HuH-7 (cell line): ENCODE results near the gene SPRY4.
"Not testable (repeated sequence)": the region's sequence is repeated elsewhere in the genome, so short reads cannot be mapped to it uniquely, and the experiment has no call there.

Experiments used
- DNase-seq: peaks from one replicate; pipeline ENCODE4 v3.0.0; 2011; ENCODE audit warnings: low spot score

Gene SPRY4

GRCh38 chr5:142324871-142325724, at the start of gene SPRY4:
Gene SPRY4, minus strand, starts transcription at chr5:142325021. Its CDS starts 9,913 bp downstream, at chr5:142315108.
- peak; percentile 86 for DNase-seq

- DNase-seq = no peak
These were observed 43.7 kb upstream of the SPRY4 start for GRCh38 chr5:142368529-142368928.

GRCh38 chr5:142366007-142366406, 41.2 kb upstream of the SPRY4 start:
- no peak for DNase-seq

- no peak for DNase-seq
These were observed 39.7 kb upstream of the SPRY4 start for GRCh38 chr5:142364251-142365145.

- DNase-seq = no peak
These were observed 38.8 kb upstream of the SPRY4 start for GRCh38 chr5:142363619-142363963.

- DNase-seq = not testable (repeated sequence)
These were observed 37.4 kb upstream of the SPRY4 start for GRCh38 chr5:142362193-142362592.

GRCh38 chr5:142360607-142361120, 35.8 kb upstream of the SPRY4 start:
- DNase-seq = peak; percentile 64

- no peak for DNase-seq
These were observed 35.3 kb upstream of the SPRY4 start for GRCh38 chr5:142360051-142360498.

- no peak for DNase-seq
These were observed 33.8 kb upstream of the SPRY4 start for GRCh38 chr5:142358648-142359047.

- no peak for DNase-seq
These were observed 33.3 kb upstream of the SPRY4 start for GRCh38 chr5:142358121-142358520.

GRCh38 chr5:142357469-142358090, 32.8 kb upstream of the SPRY4 start:
- DNase-seq = no peak

GRCh38 chr5:142356716-142357468, 32.1 kb upstream of the SPRY4 start:
- peak; percentile 70 for DNase-seq

- no peak for DNase-seq
These were observed 31.5 kb upstream of the SPRY4 start for GRCh38 chr5:142356349-142356715.

- peak; percentile 28 for DNase-seq
These were observed 28.3 kb upstream of the SPRY4 start for GRCh38 chr5:142353071-142353472.

- DNase-seq = no peak
These were observed 25.2 kb upstream of the SPRY4 start for GRCh38 chr5:142350021-142350420.

- DNase-seq = no peak
These were observed 21.9 kb upstream of the SPRY4 start for GRCh38 chr5:142346706-142347105.

- DNase-seq = not testable (repeated sequence)
These were observed 20.1 kb upstream of the SPRY4 start for GRCh38 chr5:142344915-142345314.

- no peak for DNase-seq
These were observed 18.7 kb upstream of the SPRY4 start for GRCh38 chr5:142343531-142343930.

GRCh38 chr5:142342128-142342981, 17.5 kb upstream of the SPRY4 start:
- DNase-seq = no peak

GRCh38 chr5:142339781-142340180, 15.0 kb upstream of the SPRY4 start:
- DNase-seq = no peak

- DNase-seq = no peak
These were observed 9.7 kb upstream of the SPRY4 start for GRCh38 chr5:142334538-142334937.
